Endothelial cell of umbilical vein (primary cell): ENCODE results near the gene NTRK2.

Source experiments
- EZH2 ChIP-seq: IDR thresholded peaks from 2 replicates; pipeline ENCODE4 v1.6.1; 2012; ENCODE audit warnings: borderline replicate concordance, low read depth, mild to moderate bottlenecking, moderate library complexity, low read length, inconsistent platforms; ENCODE audit not compliant: severe bottlenecking
- MYC ChIP-seq: IDR thresholded peaks from one replicate; pipeline ENCODE4 v1.6.1; 2011; ENCODE audit warnings: mild to moderate bottlenecking, low read depth, low read length
- POLR2AphosphoS5 ChIP-seq: IDR thresholded peaks from 2 replicates; pipeline ENCODE4 v1.6.1; 2012; ENCODE audit warnings: low read depth, mild to moderate bottlenecking, control low read depth, low read length, moderate library complexity; ENCODE audit not compliant: insufficient read depth
- TF ChIP-seq, protein P1 (sequence below), 2 donors: IDR thresholded peaks; 1 replicate in 1 of 2; 2 replicates in 1 of 2; pipeline ENCODE4 v1.5.1; 2011; ENCODE audit warnings: low read length in 2 of 2, mild to moderate bottlenecking in 2 of 2, moderate library complexity in 2 of 2, control low read depth in 1 of 2, inconsistent platforms in 1 of 2, low read depth in 1 of 2; ENCODE audit not compliant: insufficient read depth in 1 of 2; ENCODE audit errors: extremely low read depth in 1 of 2
- TF ChIP-seq, protein P2 (sequence below): IDR thresholded peaks from 2 replicates; pipeline ENCODE4 v1.6.1; 2011; ENCODE audit not compliant: insufficient read depth, insufficient read length

DNA sequence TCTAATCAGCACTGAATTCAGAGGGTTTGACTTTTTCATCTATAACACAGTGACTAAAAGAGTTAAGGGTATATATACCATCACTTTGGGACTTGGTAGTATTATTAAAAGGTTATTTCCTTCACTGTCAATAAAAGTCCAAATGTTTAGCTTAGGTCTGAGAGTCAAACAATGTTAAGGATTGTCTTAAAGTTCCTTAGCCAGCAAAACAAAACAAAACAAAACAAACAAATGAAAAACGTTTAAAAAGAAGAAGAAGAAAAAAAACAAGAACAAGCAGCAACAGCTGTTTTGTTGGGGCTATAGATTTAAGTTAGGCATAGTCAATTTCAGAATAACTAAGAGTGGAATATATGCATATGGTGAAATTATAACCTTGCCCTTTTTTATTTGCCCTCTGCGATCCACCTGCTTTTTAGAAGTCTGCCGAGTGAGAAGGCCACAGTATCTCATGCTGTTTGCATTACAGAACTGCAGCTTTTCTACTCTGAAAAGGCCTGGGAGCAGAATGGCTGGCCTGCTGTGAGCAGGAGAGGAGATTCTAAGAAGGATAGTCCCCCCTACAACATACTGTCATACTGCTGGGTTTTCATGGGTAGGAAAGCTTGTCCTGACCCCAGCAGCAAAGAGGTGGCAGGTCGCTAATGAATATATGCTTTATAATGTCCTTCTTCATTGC, 141.7 kb downstream of the NTRK2 start:
- TF ChIP-seq, protein P1, sequence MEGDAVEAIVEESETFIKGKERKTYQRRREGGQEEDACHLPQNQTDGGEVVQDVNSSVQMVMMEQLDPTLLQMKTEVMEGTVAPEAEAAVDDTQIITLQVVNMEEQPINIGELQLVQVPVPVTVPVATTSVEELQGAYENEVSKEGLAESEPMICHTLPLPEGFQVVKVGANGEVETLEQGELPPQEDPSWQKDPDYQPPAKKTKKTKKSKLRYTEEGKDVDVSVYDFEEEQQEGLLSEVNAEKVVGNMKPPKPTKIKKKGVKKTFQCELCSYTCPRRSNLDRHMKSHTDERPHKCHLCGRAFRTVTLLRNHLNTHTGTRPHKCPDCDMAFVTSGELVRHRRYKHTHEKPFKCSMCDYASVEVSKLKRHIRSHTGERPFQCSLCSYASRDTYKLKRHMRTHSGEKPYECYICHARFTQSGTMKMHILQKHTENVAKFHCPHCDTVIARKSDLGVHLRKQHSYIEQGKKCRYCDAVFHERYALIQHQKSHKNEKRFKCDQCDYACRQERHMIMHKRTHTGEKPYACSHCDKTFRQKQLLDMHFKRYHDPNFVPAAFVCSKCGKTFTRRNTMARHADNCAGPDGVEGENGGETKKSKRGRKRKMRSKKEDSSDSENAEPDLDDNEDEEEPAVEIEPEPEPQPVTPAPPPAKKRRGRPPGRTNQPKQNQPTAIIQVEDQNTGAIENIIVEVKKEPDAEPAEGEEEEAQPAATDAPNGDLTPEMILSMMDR (IDR thresholded peaks at IDR 0.05; ENCODE audit: extremely low read depth in 1 of 2, insufficient read depth in 1 of 2, low read depth in 1 of 2, low read length in 2 of 2), result no peak
- TF ChIP-seq EZH2 (no peak), POLR2AphosphoS5 (no peak), MYC (no peak)
- TF ChIP-seq, protein P2, sequence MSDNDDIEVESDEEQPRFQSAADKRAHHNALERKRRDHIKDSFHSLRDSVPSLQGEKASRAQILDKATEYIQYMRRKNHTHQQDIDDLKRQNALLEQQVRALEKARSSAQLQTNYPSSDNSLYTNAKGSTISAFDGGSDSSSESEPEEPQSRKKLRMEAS, result no peak
